ENCODE results near the gene KIRREL2. TPM values are rescaled to one million over a fixed set of nuclear protein-coding genes. Genes with fewer than 3 reads are reported as not detected.
A peak's percentile ranks its signal among the peaks of the same experiment; 100 is the strongest.

Gene KIRREL2
- total RNA-seq, 1 experiment from 2014 or later = 3.1 TPM

DNA sequence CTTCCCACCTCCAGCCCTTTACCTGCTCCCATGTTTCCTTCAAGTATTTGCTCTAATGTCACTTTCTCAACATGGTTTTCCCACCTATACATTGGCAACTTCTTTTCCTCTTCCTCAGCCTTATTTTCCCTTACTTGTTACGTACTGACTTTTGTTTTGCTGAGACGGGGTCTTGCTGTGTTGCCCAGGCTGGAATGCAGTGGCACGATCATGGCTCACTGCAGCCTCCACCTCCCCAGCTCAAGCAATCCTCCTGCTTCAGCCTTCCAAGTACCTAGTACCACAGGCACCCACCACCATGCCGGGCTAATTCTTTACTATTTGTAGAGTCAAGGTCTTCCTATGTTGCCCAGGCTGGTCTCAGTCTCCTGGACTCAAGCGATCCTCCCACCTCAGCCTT lies 49.1 kb upstream of the KIRREL2 start:
- peak overlapping the region in 1 of 3 experiments; percentile 56; a peak in 2 of 7 replicates for H3K27ac Mint-ChIP-seq
- no peak overlapping the region for H2BK120ac ChIP-seq (ENCODE audit: low read depth, low read length, poor library complexity, severe bottlenecking)
- H4K5ac ChIP-seq (ENCODE audit: insufficient read length, low read depth, low read length) = no peak overlapping the region

More for the DNA sequence above, 49.1 kb upstream of the KIRREL2 start:
- H4K20me1 ChIP-seq (ENCODE audit: control insufficient read depth, insufficient read depth, insufficient read length) = no peaks in the 10 kb centered on the region
- peaks cover 25% of the 10 kb centered on the region for H3K27me3 Mint-ChIP-seq (ENCODE audit: low read depth)
- H3K27ac ChIP-seq (ENCODE audit: insufficient read length, low read depth, low read length) = no peak overlapping the region
- H4K91ac ChIP-seq (ENCODE audit: insufficient read length, low read depth, low read length) = no peak overlapping the region
- H3K4me1 ChIP-seq (ENCODE audit: insufficient read depth, low read length) = no peaks in the 10 kb centered on the region; the same call in 1 of the 2 replicates
- no peak overlapping the region for H3K4me2 ChIP-seq (ENCODE audit: insufficient read depth, insufficient read length, low read length)
- H2BK5ac ChIP-seq (ENCODE audit: insufficient read length, low read length) = no peak overlapping the region
- no peak overlapping the region for H3K56ac ChIP-seq (ENCODE audit: insufficient read length, low read depth, low read length)
- no CpG with 5 or more reads among the region's 5 CpGs for WGBS (ENCODE audit: extremely low coverage, insufficient read length, low lambda C conversion rate)
- H2BK20ac ChIP-seq (ENCODE audit: low read depth, low read length, poor library complexity, severe bottlenecking) = no peak overlapping the region
- H2BK12ac ChIP-seq (ENCODE audit: insufficient read length, low read depth, low read length) = no peak overlapping the region
- H4K8ac ChIP-seq (replicated peaks; ENCODE audit: insufficient read length, low read depth, low read length) = no peak overlapping the region
- TF ChIP-seq, protein P1, sequence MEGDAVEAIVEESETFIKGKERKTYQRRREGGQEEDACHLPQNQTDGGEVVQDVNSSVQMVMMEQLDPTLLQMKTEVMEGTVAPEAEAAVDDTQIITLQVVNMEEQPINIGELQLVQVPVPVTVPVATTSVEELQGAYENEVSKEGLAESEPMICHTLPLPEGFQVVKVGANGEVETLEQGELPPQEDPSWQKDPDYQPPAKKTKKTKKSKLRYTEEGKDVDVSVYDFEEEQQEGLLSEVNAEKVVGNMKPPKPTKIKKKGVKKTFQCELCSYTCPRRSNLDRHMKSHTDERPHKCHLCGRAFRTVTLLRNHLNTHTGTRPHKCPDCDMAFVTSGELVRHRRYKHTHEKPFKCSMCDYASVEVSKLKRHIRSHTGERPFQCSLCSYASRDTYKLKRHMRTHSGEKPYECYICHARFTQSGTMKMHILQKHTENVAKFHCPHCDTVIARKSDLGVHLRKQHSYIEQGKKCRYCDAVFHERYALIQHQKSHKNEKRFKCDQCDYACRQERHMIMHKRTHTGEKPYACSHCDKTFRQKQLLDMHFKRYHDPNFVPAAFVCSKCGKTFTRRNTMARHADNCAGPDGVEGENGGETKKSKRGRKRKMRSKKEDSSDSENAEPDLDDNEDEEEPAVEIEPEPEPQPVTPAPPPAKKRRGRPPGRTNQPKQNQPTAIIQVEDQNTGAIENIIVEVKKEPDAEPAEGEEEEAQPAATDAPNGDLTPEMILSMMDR (conservative IDR thresholded peaks at IDR 0.05) = no peak
- no peaks in the 10 kb centered on the region for H3K27me3 ChIP-seq (ENCODE audit: insufficient read depth, low read length)
- no peak overlapping the region for H3K14ac ChIP-seq (ENCODE audit: insufficient read depth, low read length)
- no peak overlapping the region for H3K9ac ChIP-seq (ENCODE audit: extremely low read depth, insufficient read length, low read length)
- H3K4ac ChIP-seq (ENCODE audit: low read depth, low read length) = no peak overlapping the region
- no peak for DNase-seq
- no peak overlapping the region for H3T11ph ChIP-seq (ENCODE audit: low read length)
- H3K18ac ChIP-seq (ENCODE audit: insufficient read length, low read depth, low read length) = no peak overlapping the region
- peaks cover 6 to 10% of the 10 kb centered on the region in 2 experiments for H3K4me1 Mint-ChIP-seq
- H3K79me1 ChIP-seq (ENCODE audit: insufficient read depth, low read depth, low read length, poor library complexity, severe bottlenecking) = no peaks in the 10 kb centered on the region
- no peak overlapping the region for H3K23ac ChIP-seq (ENCODE audit: insufficient read length, low read depth, low read length)
- H2AK5ac ChIP-seq (ENCODE audit: insufficient read length, low read length) = no peak overlapping the region
- no peaks in the 10 kb centered on the region for H3K36me3 Mint-ChIP-seq (ENCODE audit: insufficient read depth in 1 of 3, low read depth in 3 of 3)
- no peak overlapping the region for H3K4me3 Mint-ChIP-seq
- H3K9me3 ChIP-seq (ENCODE audit: control insufficient read depth, low read depth, low read length) = no peaks in the 10 kb centered on the region
- H2BK15ac ChIP-seq (ENCODE audit: low read depth, low read length) = no peak overlapping the region
- H3K79me2 ChIP-seq (ENCODE audit: insufficient read depth, low read length) = no peaks in the 10 kb centered on the region
- no peaks in the 10 kb centered on the region; a peak in 1 of 5 replicates for H3K9me3 Mint-ChIP-seq
- H3K23me2 ChIP-seq (ENCODE audit: insufficient read length, low read depth, low read length, poor library complexity, severe bottlenecking) = no peaks in the 10 kb centered on the region
- H2AFZ ChIP-seq (ENCODE audit: low read length) = no peak overlapping the region
